Gastroesophageal sphincter (tissue), 4 donors: ENCODE data around the gene GRID1. TPM values are rescaled to one million over a fixed set of nuclear protein-coding genes. Genes with fewer than 3 reads are reported as not detected.

Experiments used
- ATAC-seq: fragments of 150-250 bp; one replicate; pipeline ENCODE4 v1.9.1; 2016; ENCODE audit warnings: mild to moderate bottlenecking, moderate library complexity
- H3K27ac ChIP-seq, 4 donors: fragments of 200-600 bp; sonication (generic) in 3 of 4; 1 replicate in 3 of 4; 2 replicates in 1 of 4; pipeline ENCODE4 v1.5.1; 2016 to 2019
- H3K27me3 ChIP-seq: fragments of 200-600 bp; sonication (generic); one replicate; pipeline ENCODE4 v1.5.1; 2019
- H3K36me3 ChIP-seq, 2 donors: fragments of 200-600 bp; sonication (generic); one replicate each; pipeline ENCODE4 v1.5.1; 2019; ENCODE audit warnings: control low read depth in 1 of 2
- H3K4me1 ChIP-seq, 3 donors: fragments of 200-600 bp; sonication (generic); 1 replicate in 2 of 3; 2 replicates in 1 of 3; pipeline ENCODE4 v1.5.1; 2016 to 2019; ENCODE audit warnings: control low read depth in 2 of 3
- H3K4me3 ChIP-seq, 2 donors: fragments of 200-600 bp; sonication (generic); one replicate each; pipeline ENCODE4 v1.5.1; 2019; ENCODE audit warnings: mild to moderate bottlenecking in 1 of 2, moderate library complexity in 1 of 2
- H3K9me3 ChIP-seq, 3 donors: fragments of 200-600 bp; sonication (generic); one replicate each; pipeline ENCODE4 v1.5.1; 2017 to 2019; ENCODE audit warnings: control low read depth in 2 of 3
- EP300 ChIP-seq: sonication (generic); formaldehyde crosslinking; IDR thresholded peaks from one replicate; pipeline ENCODE4 v1.6.1; 2017; ENCODE audit warnings: antibody characterized with exemption, mild to moderate bottlenecking
- POLR2A ChIP-seq, 2 donors: fragments of 450-650 bp; IDR thresholded peaks; one replicate each; pipeline ENCODE4 v1.6.1; 2017; ENCODE audit warnings: antibody characterized with exemption in 2 of 2, mild to moderate bottlenecking in 2 of 2, moderate library complexity in 1 of 2
- POLR2AphosphoS5 ChIP-seq: sonication (generic); formaldehyde crosslinking; IDR thresholded peaks from one replicate; pipeline ENCODE4 v1.6.1; 2017; ENCODE audit warnings: antibody characterized with exemption
- WGBS, 2 donors: methylation state at CpG; one replicate each; pipeline ENCODE4 v1.1.5; 2018; ENCODE audit warnings: low coverage in 1 of 2; 5-methylcytosine and 5-hydroxymethylcytosine counted together
- total RNA-seq, 4 donors: library from RNA; depleted of rRNA; stranded (reverse); fragments of >200 nt; gene quantifications; one replicate each; pipeline ENCODE4 v1.1.0, GENCODE V29; 2016
- TF ChIP-seq, protein P1 (sequence below), 4 experiments: fragments of 200-600 bp in 2 of 4; fragments of 450-650 bp in 2 of 4; sonication (generic) in 1 of 4; IDR thresholded peaks; one replicate each; pipeline ENCODE4 v1.5.1; 2017 to 2019; ENCODE audit warnings: antibody characterized with exemption in 4 of 4, mild to moderate bottlenecking in 2 of 4, moderate library complexity in 2 of 4

GRID1 gene
- total RNA-seq, 4 donors from 2014 or later, result 1.2 to 2.7 (median 1.7) TPM

DNA sequence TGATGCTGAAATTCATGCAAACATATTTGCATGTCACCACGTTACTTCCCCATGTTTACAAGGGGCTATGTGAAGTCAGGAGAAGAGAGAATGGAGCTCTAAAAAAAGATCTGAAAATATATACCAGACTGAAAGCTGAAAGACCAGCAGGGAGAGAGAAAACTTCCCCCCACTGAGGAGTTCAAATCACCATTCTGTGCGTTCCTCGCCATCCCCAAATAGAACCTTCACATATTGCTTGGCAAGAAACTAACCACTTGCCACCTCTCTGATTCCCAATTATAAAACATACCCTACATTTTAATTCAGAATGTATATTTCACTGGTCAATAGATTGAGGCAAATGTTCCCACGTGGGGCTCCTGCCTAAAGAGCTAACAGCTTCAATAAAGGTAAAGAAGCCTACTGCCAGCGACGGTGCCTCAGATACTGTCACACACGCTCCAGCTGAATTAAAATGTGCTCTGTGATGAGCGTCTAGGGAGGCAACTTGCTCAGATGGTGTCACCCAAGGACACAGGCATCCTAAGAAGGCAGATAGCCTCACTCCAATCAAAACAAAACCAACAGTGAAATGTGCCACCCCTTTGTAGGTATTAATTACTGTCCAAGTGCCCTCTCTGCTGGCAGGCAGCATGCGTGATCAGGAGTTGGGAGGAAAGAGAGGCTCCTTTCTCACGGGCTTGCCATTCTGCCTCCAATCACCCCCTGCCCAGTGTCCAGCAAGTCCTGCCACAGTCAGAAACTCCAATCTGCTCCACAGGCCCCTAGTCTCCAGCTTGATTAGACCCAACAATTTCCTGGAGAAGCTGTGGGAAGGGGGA lies 298.2 kb downstream of the GRID1 start:
- no peaks in the 10 kb centered on the region for H3K36me3 ChIP-seq

DNA sequence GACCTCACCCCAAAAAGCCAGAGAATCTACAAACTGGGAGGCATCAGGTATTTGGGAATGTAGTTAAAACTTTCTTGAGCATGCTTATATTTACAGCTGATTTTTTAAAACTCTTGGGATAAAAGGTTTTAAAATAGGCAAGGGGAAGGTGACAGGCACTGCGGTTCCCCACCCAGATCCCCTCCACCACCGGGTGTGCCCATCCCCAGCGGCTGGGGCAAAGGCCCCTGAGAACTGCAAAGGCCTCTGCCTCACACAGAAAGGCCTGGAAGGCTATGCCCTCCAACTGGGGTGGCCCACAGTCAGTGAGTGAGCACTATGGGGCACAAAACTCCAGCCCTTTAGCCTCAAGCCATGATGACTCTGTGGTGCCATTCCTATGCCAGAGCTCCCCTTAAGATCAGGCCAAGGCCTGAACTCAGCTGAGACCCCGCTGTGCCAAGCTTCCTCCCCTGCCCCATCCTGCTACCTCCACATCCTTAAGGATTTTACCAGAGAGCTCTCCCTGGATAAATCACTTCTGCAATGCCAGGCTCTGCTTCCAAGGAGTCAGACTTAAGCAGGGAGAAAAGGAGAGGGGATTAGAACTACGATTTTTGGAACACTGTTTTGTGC lies 299.1 kb downstream of the GRID1 start:
- Histone ChIP-seq H3K27me3 (peaks cover 5% of the 10 kb centered on the region), H3K36me3 (no peaks in the 10 kb centered on the region), H3K4me1 (no peaks in the 10 kb centered on the region), H3K9me3 (no peaks in the 10 kb centered on the region), H3K4me3 (no peak overlapping the region), H3K27ac (no peak overlapping the region)
- TF ChIP-seq POLR2AphosphoS5 (no peak), EP300 (no peak), POLR2A (IDR thresholded peaks at IDR 0.05) (no peak)
- TF ChIP-seq, protein P1, sequence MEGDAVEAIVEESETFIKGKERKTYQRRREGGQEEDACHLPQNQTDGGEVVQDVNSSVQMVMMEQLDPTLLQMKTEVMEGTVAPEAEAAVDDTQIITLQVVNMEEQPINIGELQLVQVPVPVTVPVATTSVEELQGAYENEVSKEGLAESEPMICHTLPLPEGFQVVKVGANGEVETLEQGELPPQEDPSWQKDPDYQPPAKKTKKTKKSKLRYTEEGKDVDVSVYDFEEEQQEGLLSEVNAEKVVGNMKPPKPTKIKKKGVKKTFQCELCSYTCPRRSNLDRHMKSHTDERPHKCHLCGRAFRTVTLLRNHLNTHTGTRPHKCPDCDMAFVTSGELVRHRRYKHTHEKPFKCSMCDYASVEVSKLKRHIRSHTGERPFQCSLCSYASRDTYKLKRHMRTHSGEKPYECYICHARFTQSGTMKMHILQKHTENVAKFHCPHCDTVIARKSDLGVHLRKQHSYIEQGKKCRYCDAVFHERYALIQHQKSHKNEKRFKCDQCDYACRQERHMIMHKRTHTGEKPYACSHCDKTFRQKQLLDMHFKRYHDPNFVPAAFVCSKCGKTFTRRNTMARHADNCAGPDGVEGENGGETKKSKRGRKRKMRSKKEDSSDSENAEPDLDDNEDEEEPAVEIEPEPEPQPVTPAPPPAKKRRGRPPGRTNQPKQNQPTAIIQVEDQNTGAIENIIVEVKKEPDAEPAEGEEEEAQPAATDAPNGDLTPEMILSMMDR (IDR thresholded peaks at IDR 0.05), result no peak
- no peak for ATAC-seq
- 51 to 81% methylated on average over 2 to 4 of the region's 5 CpGs for WGBS, 2 donors

More for the DNA sequence above, 298.2 kb downstream of the GRID1 start:
- no peaks in the 10 kb centered on the region for H3K9me3 ChIP-seq
- no peak for TF ChIP-seq EP300
- no peak for TF ChIP-seq POLR2AphosphoS5
- TF ChIP-seq, protein P1 (IDR thresholded peaks at IDR 0.05), result no peak
- no peak for TF ChIP-seq POLR2A (IDR thresholded peaks at IDR 0.05)
- H3K4me1 ChIP-seq, result no peaks in the 10 kb centered on the region
- whole genome bisulfite sequencing, 2 donors, result 84 to 100% methylated on average over 1 to 9 of the region's 10 CpGs
- no peak overlapping the region for H3K27ac ChIP-seq
- ATAC-seq, result no peak
- H3K27me3 ChIP-seq, result peaks cover 5% of the 10 kb centered on the region
- H3K4me3 ChIP-seq, result no peak overlapping the region

DNA sequence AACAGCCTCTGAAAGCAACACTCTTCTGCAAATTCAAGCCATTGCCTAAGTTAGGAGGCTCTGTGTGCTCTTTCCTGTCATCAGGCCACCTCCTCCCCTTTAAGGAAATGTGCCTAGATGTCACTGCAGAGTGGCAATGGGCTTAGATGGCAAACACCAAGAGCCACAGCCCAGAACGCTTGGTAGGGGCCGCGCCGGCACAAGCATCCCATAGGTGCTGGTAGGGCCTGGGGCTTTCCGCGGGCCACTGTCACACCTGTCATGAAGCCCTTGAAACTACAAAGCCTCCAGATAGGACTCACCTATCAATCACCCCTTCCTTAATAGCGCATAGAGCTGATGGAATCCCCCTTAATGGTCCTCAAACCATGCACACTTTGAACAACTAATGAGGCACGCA lies 299.9 kb downstream of the GRID1 start:
- ATAC-seq, result no peak
- Histone ChIP-seq H3K27me3 (peaks cover 5% of the 10 kb centered on the region), H3K4me3 (no peak overlapping the region), H3K27ac (no peak overlapping the region), H3K4me1 (no peaks in the 10 kb centered on the region), H3K36me3 (no peaks in the 10 kb centered on the region), H3K9me3 (no peaks in the 10 kb centered on the region)
- WGBS, 2 donors, result 93 to 100% methylated on average over 1 to 3 of the region's 8 CpGs
- TF ChIP-seq EP300 (no peak), POLR2A (IDR thresholded peaks at IDR 0.05) (no peak), POLR2AphosphoS5 (no peak)
- TF ChIP-seq, protein P1 (IDR thresholded peaks at IDR 0.05), result no peak

- Histone ChIP-seq H3K4me1 (no peaks in the 10 kb centered on the region), H3K4me3 (no peak overlapping the region), H3K9me3 (no peaks in the 10 kb centered on the region), H3K36me3 (no peaks in the 10 kb centered on the region), H3K27me3 (peaks cover 5% of the 10 kb centered on the region), H3K27ac (no peak overlapping the region)
- ATAC-seq, result no peak
- 45 to 66% methylated on average over 5 to 6 of the region's 6 CpGs for WGBS, 2 donors
- no peak for TF ChIP-seq POLR2A (IDR thresholded peaks at IDR 0.05)
- TF ChIP-seq, protein P1 (IDR thresholded peaks at IDR 0.05), result no peak
- TF ChIP-seq POLR2AphosphoS5, result no peak
- TF ChIP-seq EP300, result no peak
Observed at GRCh38 chr10:86065711-86066251, 300.8 kb downstream of the GRID1 start.
